Endometrium (tissue), 2 donors: ENCODE measurements around the gene LAMA5.

Experiments used
- FAIRE-seq: peaks from 2 replicates; lab custom pipeline; 2012; peaks lifted over from hg19 to GRCh38; lab: Jason Lieb, UNC
- donor health status: control.
- donor health status: control.

Gene LAMA5

GRCh38 chr20:62359491-62360121 is 7.5 kb downstream of the LAMA5 start:
- no peak for FAIRE-seq

GRCh38 chr20:62359043-62359490 is 8.0 kb downstream of the LAMA5 start:
- FAIRE-seq: no peak

- no peak for FAIRE-seq
Measured at GRCh38 chr20:62358171-62359042, 8.7 kb downstream of the LAMA5 start.

- FAIRE-seq: no peak
Measured at GRCh38 chr20:62357681-62358080, 9.4 kb downstream of the LAMA5 start.

- FAIRE-seq: no peak
Measured at GRCh38 chr20:62357187-62357667, 9.9 kb downstream of the LAMA5 start.

- no peak for FAIRE-seq
Measured at GRCh38 chr20:62356589-62357186, 10.4 kb downstream of the LAMA5 start.

GRCh38 chr20:62355878-62356588 is 11.1 kb downstream of the LAMA5 start:
- FAIRE-seq: no peak

- FAIRE-seq: no peak
Measured at GRCh38 chr20:62355516-62355877, 11.6 kb downstream of the LAMA5 start.

GRCh38 chr20:62354811-62355341 is 12.2 kb downstream of the LAMA5 start:
- no peak for FAIRE-seq

- FAIRE-seq: no peak
Measured at GRCh38 chr20:62354031-62354808, 12.9 kb downstream of the LAMA5 start.

GRCh38 chr20:62353289-62354030 is 13.7 kb downstream of the LAMA5 start:
- FAIRE-seq: no peak

- FAIRE-seq: no peak
Measured at GRCh38 chr20:62352402-62353288, 14.5 kb downstream of the LAMA5 start.

- FAIRE-seq: no peak
Measured at GRCh38 chr20:62351469-62352401, 15.4 kb downstream of the LAMA5 start.

GRCh38 chr20:62350629-62351422 is 16.3 kb downstream of the LAMA5 start:
- no peak for FAIRE-seq

- FAIRE-seq: no peak
Measured at GRCh38 chr20:62350098-62350628, 16.9 kb downstream of the LAMA5 start.

GRCh38 chr20:62349556-62350097 is 17.5 kb downstream of the LAMA5 start:
- no peak for FAIRE-seq

GRCh38 chr20:62348604-62349003 is 18.5 kb downstream of the LAMA5 start:
- no peak for FAIRE-seq
